ENCODE results near the gene PHKB.

PHKB gene

GRCh38 chr16:47644166-47644565, 183.0 kb downstream of the PHKB start:
- H3K4me3 ChIP-seq (ENCODE audit: low read depth, low read length), result no peak overlapping the region
- TF ChIP-seq CTCF (IDR thresholded peaks at IDR 0.05; ENCODE audit: low read depth, low read length), result no peak

- H3K4me3 ChIP-seq (ENCODE audit: low read depth, low read length), result no peak overlapping the region
- TF ChIP-seq CTCF (IDR thresholded peaks at IDR 0.05; ENCODE audit: low read depth, low read length), result no peak
Observed at GRCh38 chr16:47644661-47645060, 183.5 kb downstream of the PHKB start.

- no peak overlapping the region for H3K4me3 ChIP-seq (ENCODE audit: low read depth, low read length)
- TF ChIP-seq CTCF (IDR thresholded peaks at IDR 0.05; ENCODE audit: low read depth, low read length), result no peak
Observed at GRCh38 chr16:47646914-47647313, 185.8 kb downstream of the PHKB start.

- H3K4me3 ChIP-seq (ENCODE audit: low read depth, low read length), result no peak overlapping the region
- no peak for TF ChIP-seq CTCF (IDR thresholded peaks at IDR 0.05; ENCODE audit: low read depth, low read length)
Observed at GRCh38 chr16:47657032-47657431, 195.9 kb downstream of the PHKB start.

GRCh38 chr16:47657977-47658376, 196.8 kb downstream of the PHKB start:
- no peak overlapping the region for H3K4me3 ChIP-seq (ENCODE audit: low read depth, low read length)
- TF ChIP-seq CTCF (IDR thresholded peaks at IDR 0.05; ENCODE audit: low read depth, low read length), result no peak

GRCh38 chr16:47660540-47660939, 199.4 kb downstream of the PHKB start:
- no peak for TF ChIP-seq CTCF (IDR thresholded peaks at IDR 0.05; ENCODE audit: low read depth, low read length)
- no peak overlapping the region for H3K4me3 ChIP-seq (ENCODE audit: low read depth, low read length)

- no peak overlapping the region for H3K4me3 ChIP-seq (ENCODE audit: low read depth, low read length)
- TF ChIP-seq CTCF (IDR thresholded peaks at IDR 0.05; ENCODE audit: low read depth, low read length), result no peak
Observed at GRCh38 chr16:47664653-47665325, 203.7 kb downstream of the PHKB start.
